ENCODE results near the gene PSMD11.

DNA sequence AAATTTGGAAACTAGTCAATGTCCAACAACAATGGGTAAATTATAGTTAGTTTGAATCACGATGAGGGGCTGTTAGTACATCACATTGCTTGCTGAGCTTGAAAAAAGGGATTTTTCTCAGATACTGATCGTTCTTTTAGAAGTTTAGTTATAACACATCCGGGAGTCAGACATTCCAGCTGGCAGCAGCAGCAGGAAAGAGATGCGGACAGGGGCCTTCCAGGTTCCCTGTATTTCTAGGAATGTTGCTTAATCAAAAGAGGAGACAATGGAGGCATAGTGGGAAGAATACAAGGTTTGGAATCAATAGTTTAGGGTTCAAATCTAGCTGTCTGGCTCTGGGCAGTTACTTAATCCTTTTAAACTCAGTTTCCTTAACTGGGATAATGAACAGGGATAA lies 70.3 kb downstream of the PSMD11 start:
- no peak for TF ChIP-seq ZNF433 (tag by site-specific recombination; IDR thresholded peaks at IDR 0.05; ENCODE audit: low read depth)
- no peak for TF ChIP-seq ZBTB49 (tag by site-specific recombination; IDR thresholded peaks at IDR 0.05; ENCODE audit: low read depth)
- TF ChIP-seq ZNF121 (tag by site-specific recombination; IDR thresholded peaks at IDR 0.05), result no peak
- no peak for TF ChIP-seq PRDM2 (tag by site-specific recombination; IDR thresholded peaks at IDR 0.05; ENCODE audit: borderline replicate concordance)
- TF ChIP-seq, protein P1, sequence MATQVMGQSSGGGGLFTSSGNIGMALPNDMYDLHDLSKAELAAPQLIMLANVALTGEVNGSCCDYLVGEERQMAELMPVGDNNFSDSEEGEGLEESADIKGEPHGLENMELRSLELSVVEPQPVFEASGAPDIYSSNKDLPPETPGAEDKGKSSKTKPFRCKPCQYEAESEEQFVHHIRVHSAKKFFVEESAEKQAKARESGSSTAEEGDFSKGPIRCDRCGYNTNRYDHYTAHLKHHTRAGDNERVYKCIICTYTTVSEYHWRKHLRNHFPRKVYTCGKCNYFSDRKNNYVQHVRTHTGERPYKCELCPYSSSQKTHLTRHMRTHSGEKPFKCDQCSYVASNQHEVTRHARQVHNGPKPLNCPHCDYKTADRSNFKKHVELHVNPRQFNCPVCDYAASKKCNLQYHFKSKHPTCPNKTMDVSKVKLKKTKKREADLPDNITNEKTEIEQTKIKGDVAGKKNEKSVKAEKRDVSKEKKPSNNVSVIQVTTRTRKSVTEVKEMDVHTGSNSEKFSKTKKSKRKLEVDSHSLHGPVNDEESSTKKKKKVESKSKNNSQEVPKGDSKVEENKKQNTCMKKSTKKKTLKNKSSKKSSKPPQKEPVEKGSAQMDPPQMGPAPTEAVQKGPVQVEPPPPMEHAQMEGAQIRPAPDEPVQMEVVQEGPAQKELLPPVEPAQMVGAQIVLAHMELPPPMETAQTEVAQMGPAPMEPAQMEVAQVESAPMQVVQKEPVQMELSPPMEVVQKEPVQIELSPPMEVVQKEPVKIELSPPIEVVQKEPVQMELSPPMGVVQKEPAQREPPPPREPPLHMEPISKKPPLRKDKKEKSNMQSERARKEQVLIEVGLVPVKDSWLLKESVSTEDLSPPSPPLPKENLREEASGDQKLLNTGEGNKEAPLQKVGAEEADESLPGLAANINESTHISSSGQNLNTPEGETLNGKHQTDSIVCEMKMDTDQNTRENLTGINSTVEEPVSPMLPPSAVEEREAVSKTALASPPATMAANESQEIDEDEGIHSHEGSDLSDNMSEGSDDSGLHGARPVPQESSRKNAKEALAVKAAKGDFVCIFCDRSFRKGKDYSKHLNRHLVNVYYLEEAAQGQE (tag by site-specific recombination; IDR thresholded peaks at IDR 0.05), result no peak
- no peak for TF ChIP-seq SP3 (tag by site-specific recombination; IDR thresholded peaks at IDR 0.05)
- no peak for TF ChIP-seq SCRT1 (tag by site-specific recombination; IDR thresholded peaks at IDR 0.05; ENCODE audit: borderline replicate concordance)
